Posterior vena cava (tissue), 2 donors: ENCODE measurements around the gene LRRC15. TPM values are rescaled to one million over a fixed set of nuclear protein-coding genes. Genes with fewer than 3 reads are reported as not detected.
A peak's percentile ranks its signal among the peaks of the same experiment; 100 is the strongest.

Source experiments
- DNase-seq: peaks from one replicate; pipeline ENCODE4 v3.0.0-alpha.2; 2020; ENCODE audit warnings: low spot score
- intact Hi-C, 2 donors: fragments of 100-400 bp; cut with DNase I; formaldehyde crosslinking; loops; one replicate each; pipeline versions ENCODE4 v1.14.1 to v1.14.2; 2022 to 2023
- total RNA-seq, 2 donors: library from RNA; stranded (reverse); fragmentation: NEBNext Ultra II Directional; extraction: Animal tissue kit (Norgen Biotek cat#: 25700); gene quantifications; one replicate each; pipeline ENCODE4 v1.2.1, GENCODE V29; 2021
- donor health status: DM: yes; HTN: yes; CAD: no.
- donor health status: DM: yes; HTN: yes; CAD: no.

Gene LRRC15
- total RNA-seq, 2 donors from 2014 or later = 2.3 to 3.0 TPM

- intact Hi-C loops = loop anchor here in 1 of 2 donors (5.0 kb wide), 1 partner anchor 54 kb away; the partner anchor contains the start of gene GP5
Observed at GRCh38 chr3:194342861-194343560, 26.5 kb downstream of the LRRC15 start.

DNA sequence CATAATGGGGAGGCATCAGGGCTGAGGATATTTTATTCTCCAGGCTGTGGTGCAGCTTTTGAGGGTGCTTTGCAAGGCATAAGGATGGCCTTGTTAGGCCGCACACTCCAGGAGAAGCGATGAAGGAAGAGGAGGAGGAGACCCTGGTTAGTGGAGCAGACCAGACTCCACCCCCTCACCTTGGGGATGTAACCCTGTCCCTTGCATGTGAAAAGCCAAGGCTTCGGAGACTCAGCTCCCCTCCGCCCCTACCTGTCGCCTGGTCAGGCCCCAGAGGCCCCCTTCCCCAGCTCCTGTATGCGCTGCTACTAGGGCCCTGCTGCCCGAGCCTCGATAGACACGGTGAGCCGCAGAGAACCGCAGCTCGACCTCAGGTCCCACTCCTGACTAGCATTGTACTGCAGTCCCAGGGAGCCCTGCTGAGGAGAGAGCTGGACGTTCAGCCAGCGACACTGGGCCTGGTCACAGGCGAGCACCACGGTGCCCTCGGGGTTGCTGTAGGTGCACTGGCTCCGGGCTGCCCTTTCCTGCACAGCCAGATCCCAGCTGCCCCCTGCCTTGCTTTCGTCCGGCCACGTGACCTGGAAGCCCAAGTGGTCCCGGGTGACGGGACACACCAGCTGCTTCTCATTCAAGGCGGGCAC is 28.7 kb downstream of the LRRC15 start:
- DNase-seq = no peak
- intact Hi-C loops = loop anchor here in 1 of 2 donors (5.0 kb wide), 1 partner anchor 56 kb away; the partner anchor contains the start of gene GP5

More at GRCh38 chr3:194342861-194343560, 26.5 kb downstream of the LRRC15 start:
- DNase-seq = no peak

- DNase-seq = no peak
- intact Hi-C loops = loop anchor here (5.0 kb wide), 1 partner anchor 57 kb away; the partner anchor contains the start of gene GP5 (in 2 of the 2)
Observed at GRCh38 chr3:194339840-194340239, 29.7 kb downstream of the LRRC15 start.

GRCh38 chr3:194339356-194339755 is 30.2 kb downstream of the LRRC15 start:
- intact Hi-C loops = loop anchor here in 1 of 2 donors (5.0 kb wide), 1 partner anchor 58 kb away; the partner anchor contains the start of gene GP5
- no peak for DNase-seq

GRCh38 chr3:194337965-194338753 is 31.4 kb downstream of the LRRC15 start:
- intact Hi-C loops = loop anchor here in 1 of 2 donors (5.0 kb wide), 1 partner anchor 59 kb away; the partner anchor contains the start of gene GP5
- no peak for DNase-seq

DNA sequence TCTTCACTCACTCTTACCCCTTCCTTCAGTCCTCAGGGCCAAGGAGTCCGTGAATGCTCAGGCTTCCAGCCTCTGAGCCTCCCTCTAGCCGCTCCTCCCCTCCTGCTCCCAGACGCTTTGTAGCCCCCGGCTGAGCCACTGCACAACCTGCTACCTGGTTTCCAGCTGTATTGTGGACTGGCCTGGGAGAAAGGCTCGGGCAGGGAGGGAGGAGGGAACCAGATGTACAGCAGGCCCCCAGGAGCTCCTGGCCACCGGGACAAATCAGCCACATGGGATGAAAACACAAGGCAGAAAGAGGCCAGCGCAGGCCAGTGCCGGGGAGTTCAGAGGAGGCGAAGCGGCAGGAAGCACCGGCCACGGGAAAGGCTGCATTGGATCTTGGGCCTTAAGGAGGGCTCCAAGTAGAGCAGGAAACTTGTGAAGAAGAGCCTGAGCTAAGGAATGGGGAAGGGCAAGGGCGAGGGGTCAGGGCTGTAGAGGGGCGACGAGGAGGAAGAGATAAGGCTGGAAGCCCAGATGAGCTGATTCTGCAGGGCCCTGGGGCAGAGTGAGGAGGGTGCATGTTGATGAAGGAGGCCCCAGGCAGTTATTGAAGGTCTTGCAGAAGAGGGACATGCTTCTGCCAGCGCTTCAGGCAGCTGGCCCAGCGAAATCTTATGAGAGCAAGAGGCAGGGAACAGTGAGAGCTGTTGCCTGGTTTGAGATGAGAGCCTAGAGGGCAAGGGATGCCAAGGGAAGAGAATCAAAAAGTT is 32.8 kb downstream of the LRRC15 start:
- DNase-seq = no peak
- intact Hi-C loops = loop anchor here in 1 of 2 donors (5.0 kb wide), 1 partner anchor 61 kb away; the partner anchor contains the start of gene GP5

- intact Hi-C loops = no loop called here
- no peak for DNase-seq
Observed at GRCh38 chr3:194333981-194334320, 35.6 kb downstream of the LRRC15 start.

GRCh38 chr3:194333212-194333980 is 36.1 kb downstream of the LRRC15 start:
- intact Hi-C loops = no loop called here
- peak; percentile 97 for DNase-seq

DNA sequence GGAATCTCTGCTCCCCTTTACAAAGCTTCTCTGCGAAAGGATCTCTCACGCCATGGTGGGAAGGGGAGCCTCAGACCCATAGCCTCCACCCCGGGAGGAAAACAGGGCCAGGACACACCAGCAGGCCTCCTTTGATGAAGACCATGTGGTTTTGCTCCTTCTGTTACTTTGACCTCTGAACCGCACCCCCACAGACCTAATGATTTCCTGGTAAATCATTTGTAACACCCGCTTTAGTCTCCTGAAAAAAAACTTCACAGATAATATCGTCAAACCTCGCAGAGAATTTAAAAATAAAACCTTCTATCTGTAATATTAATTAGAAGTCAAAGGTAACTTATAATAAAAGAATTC is 36.7 kb downstream of the LRRC15 start:
- no peak for DNase-seq
- intact Hi-C loops = no loop called here

DNA sequence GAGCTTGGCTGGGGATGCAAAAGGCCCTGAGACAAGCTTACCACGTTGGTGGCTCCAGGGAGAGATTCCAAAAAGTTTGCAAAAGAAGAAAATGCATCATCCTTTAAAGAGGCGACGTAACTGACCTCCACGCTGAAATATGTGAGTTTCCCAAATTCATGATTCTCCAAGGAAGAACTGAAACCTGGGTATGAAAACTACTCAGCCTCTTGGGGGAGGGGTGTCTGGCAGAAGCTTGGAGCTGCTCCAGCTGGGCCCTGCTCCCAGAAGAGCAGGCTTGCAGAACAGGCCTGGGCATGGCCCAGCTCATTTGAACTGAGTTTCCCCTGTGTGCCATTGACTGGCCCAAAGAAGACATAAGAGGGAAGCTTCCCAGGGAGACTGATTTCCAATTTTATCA is 39.0 kb downstream of the LRRC15 start:
- no peak for DNase-seq
- intact Hi-C loops = no loop called here

GRCh38 chr3:194330160-194330559 is 39.4 kb downstream of the LRRC15 start:
- no peak for DNase-seq
- intact Hi-C loops = no loop called here

- intact Hi-C loops = no loop called here
- DNase-seq = no peak
Observed at GRCh38 chr3:194329583-194329965, 40.0 kb downstream of the LRRC15 start.

GRCh38 chr3:194328942-194329582 is 40.5 kb downstream of the LRRC15 start:
- no peak for DNase-seq
- intact Hi-C loops = no loop called here

DNA sequence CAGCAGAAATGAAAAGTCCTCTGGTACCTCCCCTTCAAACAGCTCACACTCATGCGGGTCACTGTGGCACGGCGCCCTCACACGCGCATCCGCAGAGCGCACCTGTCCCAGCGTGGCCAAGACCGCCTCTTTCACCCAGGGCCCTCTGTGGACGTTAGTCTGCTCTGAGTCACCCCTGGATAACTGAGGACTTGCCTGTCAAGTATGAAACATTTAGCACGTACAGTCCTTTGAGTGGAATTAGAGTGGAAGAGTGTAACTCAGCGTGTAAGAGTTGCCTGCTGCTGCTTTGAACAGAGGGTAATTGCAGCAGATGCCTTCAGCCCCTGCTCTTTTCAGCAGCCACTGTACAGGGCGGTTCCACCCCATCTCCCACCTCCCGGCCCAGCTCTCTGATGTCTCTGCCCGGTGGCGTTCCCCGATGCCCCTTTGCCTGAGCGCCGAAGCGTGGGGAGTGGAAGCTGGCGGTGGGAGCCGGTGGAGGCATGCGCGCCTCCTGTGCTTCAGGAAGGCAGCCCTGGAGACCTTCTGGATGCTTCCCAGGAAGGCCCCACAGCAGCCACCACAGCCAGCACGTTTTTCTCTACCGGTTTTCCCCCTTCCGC is 41.4 kb downstream of the LRRC15 start:
- intact Hi-C loops = no loop called here
- no peak for DNase-seq

GRCh38 chr3:194327218-194328052 is 42.1 kb downstream of the LRRC15 start:
- intact Hi-C loops = no loop called here
- no peak for DNase-seq

DNA sequence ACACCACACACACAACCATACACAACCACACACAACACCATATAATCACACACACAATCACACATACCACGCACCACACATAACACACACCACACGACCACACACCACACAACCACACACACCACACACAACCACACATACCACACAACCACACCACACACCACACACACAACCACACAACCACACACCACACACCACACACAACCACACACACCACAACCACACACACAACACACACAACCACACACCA is 42.6 kb downstream of the LRRC15 start:
- DNase-seq = no peak
- intact Hi-C loops = no loop called here
